ENCODE data around the gene GPR137.
"Not testable (repeated sequence)": the region's sequence is repeated elsewhere in the genome, so short reads cannot be mapped to it uniquely, and the experiment has no call there.

The GPR137 gene, protein sequence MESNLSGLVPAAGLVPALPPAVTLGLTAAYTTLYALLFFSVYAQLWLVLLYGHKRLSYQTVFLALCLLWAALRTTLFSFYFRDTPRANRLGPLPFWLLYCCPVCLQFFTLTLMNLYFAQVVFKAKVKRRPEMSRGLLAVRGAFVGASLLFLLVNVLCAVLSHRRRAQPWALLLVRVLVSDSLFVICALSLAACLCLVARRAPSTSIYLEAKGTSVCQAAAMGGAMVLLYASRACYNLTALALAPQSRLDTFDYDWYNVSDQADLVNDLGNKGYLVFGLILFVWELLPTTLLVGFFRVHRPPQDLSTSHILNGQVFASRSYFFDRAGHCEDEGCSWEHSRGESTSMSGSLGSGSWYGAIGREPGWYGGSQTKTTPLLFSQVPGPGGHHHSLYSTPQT

DNA sequence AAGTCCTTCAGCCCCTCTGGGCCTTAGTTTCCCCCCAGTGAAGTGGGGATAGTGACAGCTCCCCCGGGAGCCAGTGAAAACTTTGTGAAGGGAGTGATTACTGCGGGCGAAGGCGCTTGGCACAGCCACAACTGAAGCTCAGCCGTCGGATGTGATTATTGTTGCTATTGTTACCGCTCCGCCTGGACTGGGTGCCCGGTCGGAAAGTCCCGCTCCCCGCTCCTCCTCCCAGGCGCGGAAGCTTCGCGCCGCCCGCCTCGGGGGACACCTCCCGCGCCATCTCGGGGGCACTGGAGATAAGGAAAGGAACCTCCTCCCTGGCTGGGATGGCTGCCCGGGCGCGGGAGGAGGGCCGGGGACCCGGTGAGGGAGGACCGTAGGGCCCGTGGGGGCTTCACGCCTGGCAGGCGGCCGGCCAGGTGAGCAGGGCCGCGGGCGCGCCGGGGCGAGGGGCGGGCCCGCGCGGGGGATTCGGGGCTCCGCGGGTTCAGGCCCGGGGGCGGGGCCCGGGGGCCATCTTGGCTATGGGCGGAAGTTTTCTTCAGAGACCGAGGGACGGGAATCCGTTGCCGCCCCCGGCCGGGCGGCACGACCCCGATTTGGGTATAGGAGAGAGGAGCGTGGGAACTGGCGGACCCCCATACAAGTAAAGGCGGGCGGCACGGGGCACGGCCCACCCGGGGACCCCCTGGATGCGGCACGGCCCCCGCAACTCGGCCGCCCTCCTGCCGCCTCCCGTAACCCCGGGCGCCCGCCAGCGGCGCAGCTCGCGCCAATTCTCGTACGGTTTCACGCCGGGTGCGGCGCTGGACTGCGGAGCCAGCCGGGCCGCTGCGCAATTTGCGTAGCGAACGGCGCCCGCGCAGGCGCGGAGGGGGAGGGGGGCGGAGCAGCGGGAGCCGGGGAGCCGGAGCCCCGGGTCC lies at the start of gene GPR137:
Gene GPR137 (plus strand): TSS at position 887 of the 923 bp plus-strand sequence. CDS start 677 bp downstream, outside the sequence.
- DNase-seq, result peak; percentile 90

GRCh38 chr11:64237484-64237951 lies 48.1 kb upstream of the GPR137 start:
- no peak for DNase-seq

- no peak for DNase-seq
Observed at GRCh38 chr11:64238076-64238475, 47.6 kb upstream of the GPR137 start.

DNA sequence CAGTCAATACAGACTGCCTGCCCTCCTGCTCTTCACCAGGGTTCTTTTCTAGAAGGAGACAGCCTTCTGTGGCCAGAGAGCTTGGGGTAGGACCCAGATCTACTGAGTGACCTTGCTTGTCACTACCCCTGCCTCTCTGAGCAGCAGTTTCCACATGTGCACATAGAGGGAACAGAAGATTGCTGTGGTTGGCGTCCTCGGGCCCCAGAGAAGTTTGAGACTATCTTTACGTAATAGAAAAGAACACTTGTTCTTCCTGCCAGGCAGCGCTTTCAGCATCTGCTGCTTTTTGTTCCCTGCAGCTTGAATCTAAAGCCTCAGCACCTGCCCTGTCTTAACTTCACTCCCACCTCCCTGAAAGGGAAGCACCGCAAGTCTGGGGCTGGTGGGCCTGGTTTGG lies 46.6 kb upstream of the GPR137 start:
- no peak for DNase-seq

- no peak for DNase-seq
Observed at GRCh38 chr11:64239662-64240434, 45.8 kb upstream of the GPR137 start.

DNA sequence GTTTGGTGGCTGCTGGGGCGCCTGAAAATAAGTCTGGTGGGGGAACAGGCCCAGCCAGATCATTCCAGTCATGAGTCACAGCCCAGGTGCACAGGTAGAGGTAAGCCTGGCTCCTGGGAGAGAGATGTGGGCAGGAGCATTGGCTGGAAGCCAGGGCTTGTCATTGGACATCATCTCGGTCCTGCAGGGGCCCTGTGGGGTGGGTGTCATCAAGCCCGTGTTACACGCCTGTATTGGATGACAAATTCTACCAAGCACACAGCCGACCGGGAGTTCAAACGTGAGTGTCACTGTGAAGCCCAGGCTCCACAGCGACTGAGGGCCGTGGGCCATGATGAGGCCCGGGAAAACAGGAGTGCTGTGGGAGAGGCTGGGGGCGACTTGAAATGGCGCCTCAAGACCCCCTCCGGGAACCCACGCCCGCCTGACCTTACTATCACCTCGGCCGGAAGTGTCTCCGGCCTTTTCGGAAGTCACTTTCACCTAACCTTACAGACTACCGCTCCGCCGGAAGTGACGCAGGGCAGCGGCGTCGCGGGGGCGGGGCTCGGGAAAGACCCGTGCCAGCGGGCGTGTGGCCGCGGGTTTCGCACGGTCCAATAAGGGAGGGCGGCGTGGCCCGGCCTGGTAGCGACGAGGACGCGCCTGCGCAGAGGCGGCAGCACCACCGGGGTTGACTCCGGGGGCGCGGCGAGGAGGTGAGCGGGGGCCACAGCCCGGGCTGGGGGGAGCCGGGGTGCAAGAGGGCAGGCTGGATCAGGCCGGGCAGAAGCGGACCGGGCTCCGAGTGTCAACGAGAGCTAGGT lies 45.0 kb upstream of the GPR137 start, which contains the start of gene FKBP2:
Gene FKBP2 (plus strand): TSS at position 661 of the 806 bp plus-strand sequence. CDS start 1,293 bp downstream, outside the sequence.
- peak; percentile 97 for DNase-seq

DNA sequence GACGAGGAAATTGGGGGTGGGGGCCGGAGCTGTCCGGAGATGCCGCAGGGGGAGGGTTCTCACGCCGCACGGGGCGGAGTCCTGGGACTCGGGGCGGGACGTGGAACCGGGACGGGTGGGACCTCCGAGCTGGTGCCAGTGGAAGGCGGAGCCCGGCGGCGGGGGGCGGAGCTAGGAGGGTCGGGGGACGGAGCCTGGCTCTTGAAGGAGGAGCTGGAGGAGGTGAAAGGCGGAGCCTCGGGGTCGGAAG lies 44.5 kb upstream of the GPR137 start:
- peak; percentile 100 for DNase-seq

GRCh38 chr11:64241491-64242374 lies 43.9 kb upstream of the GPR137 start:
- no peak for DNase-seq

GRCh38 chr11:64243236-64243854 lies 42.3 kb upstream of the GPR137 start:
- no peak for DNase-seq

- DNase-seq, result no peak
Observed at GRCh38 chr11:64244107-64244506, 41.5 kb upstream of the GPR137 start.

- DNase-seq, result no peak
Observed at GRCh38 chr11:64244966-64245365, 40.7 kb upstream of the GPR137 start.

DNA sequence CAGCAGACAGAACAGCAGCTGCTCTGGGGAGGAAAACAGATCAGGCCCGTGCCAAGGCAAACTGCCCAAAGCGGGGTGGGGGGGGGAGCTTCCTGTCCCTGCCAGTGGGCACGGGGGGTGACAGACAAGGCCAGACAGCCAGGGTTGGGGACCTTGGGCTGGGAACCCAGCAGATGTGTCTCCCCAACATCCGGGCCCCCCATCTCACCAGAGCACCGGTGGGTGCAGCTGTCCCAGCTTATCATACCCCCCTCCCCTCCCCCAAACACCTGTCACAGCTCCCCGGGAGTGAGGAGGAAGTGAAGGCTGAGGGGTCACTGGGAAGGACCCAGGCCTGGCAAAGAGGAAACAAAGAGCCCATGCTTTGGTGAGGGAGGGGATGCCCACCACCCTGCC lies 40.2 kb upstream of the GPR137 start:
- peak; percentile 45 for DNase-seq

DNA sequence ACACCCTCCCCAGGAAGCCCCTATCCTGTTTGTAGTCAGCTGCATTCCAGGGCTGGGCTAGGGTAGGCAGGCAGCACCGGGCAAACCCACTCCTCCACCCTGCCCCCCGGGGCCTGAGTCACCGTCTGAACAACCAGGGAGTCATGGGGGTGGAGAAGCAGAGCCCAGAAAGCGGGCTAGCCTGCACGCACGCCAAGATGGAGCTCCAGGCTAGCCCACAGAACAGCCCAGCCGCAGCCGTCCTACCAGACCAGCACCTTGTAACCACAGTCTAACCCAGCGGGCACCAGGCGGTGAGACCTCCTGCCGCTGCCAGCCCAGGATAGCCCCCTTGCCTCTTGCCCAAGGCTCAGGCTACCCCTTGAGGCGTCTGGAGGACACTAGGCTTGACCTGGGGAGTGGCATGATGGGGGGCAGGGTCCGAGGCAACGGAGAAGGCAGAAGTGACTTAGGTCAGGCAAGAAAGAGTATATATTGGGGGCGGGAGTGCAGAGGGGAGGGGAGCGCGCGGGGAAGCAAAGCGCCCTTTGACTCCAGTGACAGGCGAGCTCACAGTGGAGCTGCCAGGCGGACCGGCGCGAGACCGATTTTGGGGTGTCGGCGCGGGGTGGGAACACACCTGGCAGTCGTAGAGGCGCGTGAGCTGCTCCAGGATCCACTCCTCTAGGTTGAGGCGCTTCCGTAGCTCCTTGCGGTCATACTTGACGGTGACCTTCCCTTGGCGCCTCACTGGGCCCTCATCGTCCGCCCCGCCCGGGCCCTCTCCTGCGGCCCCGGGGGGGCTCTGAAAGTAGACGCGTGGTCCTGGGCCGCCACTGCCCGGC lies 39.6 kb upstream of the GPR137 start:
- peak; percentile 70 for DNase-seq

DNA sequence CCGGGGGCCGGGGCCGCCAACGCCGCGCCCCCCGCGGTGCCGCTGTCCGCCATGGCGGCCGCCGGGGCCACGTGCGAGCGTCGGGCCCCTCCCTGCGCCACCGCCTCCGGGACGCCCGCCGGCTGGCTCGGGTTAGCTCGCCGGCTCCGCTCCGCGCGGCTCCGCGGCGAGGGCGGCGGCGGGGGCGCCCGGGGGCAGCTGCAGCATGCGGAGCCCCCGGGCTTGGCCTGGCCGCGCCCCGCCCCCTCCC lies 39.1 kb upstream of the GPR137 start:
- DNase-seq, result not testable (repeated sequence)

- DNase-seq, result peak; percentile 77
Observed at GRCh38 chr11:64246871-64247728, 38.5 kb upstream of the GPR137 start, which contains the start of gene PPP1R14B. Gene PPP1R14B (minus strand): TSS chr11:64246943. CDS start chr11:64246673, 270 bp downstream.

DNA sequence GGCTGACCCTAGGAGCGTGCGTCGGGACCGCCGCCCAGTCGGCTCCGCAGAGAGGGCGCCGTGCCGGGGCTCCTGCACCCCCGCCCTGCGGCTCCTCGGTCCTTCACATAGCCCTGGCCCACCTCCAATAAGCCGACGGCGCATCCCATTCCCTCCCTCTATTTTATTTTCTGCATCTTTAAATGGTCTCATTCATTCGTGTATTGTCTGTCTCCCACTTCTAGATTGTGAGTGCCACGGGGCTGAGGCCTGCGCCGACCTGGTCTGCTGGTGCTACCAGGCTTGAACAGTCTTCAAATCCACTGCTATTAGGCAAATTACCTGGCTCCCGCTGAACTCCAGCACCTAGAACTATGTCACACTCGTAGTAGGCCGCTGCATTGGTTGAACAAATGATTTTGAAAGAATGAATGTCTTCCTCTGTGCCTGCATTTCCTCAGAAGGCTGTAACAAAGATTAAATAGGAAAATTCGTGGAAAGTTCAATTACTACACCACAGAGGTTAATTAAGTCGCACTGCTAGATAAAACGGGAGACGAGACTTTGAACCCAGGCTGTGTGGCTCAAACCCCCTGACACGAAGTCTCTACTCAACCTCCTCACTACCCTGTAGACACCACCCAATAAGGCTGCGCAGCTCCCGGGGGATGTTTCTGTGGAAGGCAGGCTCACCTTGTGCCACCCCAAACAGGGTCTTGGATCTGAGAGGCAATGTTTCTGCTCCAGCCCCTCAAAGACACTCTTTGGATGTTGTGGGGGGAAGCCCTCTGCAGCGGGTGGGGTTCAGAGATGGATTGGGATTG lies 37.7 kb upstream of the GPR137 start:
- no peak for DNase-seq

DNA sequence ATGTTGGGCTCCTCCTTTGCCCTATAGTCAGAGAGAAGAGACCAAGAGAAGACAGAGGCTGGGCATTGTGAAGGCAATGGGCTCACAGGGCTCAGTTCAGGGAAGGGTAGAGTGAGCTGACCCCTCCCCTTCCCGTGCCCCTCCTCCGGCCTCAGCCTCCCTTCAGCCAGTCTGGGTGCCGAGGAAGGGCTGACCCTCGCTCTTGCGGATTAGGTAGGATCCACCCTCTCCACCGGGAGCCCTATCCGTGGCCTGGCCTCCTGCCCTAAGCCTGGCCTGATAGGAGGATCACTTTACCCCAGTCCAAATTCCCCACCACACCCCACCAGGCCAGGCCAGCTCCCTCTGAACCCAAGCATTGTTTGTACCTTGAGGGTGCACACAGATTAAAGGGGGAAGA lies 37.1 kb upstream of the GPR137 start:
- DNase-seq, result no peak

- DNase-seq, result no peak
Observed at GRCh38 chr11:64249038-64249437, 36.6 kb upstream of the GPR137 start.

Measured in activated CD4-positive, alpha-beta T cell treated with anti-CD3 and anti-CD28 coated beads, Interleukin-2, amount 50 U/mL, for 1 hour (primary cell).